Measurements from ENCODE around the gene PALB2.

DNA sequence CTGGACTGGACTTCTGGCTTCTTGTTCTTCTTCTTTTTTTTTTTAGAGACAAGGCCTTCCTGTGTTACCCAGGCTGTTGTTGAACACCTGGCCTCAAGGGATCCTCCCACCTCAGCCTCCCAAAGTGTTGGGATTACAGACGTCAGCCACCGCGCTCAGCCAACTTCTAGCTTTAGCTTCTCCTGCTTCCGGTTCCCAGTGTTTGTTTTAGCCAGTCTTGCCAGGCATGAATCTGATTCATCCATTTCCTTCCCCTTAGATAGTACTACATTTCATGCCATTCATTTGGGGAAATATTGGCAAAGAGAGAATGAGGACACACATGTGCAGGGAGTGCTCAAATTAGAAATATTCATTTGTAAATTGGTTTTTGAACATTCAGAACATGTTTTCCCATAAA is 32.9 kb downstream of the PALB2 start:
- no peak for TF ChIP-seq CTCF (IDR thresholded peaks at IDR 0.05)
- TF ChIP-seq POLR2A (IDR thresholded peaks at IDR 0.05), result no peak

Measured in esophagus squamous epithelium (tissue), 4 donors.